Sciatic nerve (tissue), 2 donors: ENCODE results near the gene FBXL16. TPM values are rescaled to one million over a fixed set of nuclear protein-coding genes. Genes with fewer than 3 reads are reported as not detected.
A peak's percentile ranks its signal among the peaks of the same experiment; 100 is the strongest.

Source experiments
- ATAC-seq: fragments of 200-7000 bp; cut with Tn5 transposase; one replicate; pipeline ENCODE4 v1.9.1; 2020; ENCODE audit warnings: mild to moderate bottlenecking, moderate library complexity
- DNase-seq: peaks from one replicate; pipeline ENCODE4 v3.0.0-alpha.2; 2020; ENCODE audit warnings: low spot score
- intact Hi-C: fragments of 100-400 bp; cut with DNase I; formaldehyde crosslinking; loops from one replicate; pipeline ENCODE4 v1.14.2; 2022
- total RNA-seq: library from RNA; stranded (reverse); fragmentation: NEBNext Ultra II Directional; extraction: Animal tissue kit (Norgen Biotek cat#: 25700); gene quantifications from one replicate; pipeline ENCODE4 v1.2.1, GENCODE V29; 2021
- donor health status: DM: no; HTN: no; CAD: no.
- donor health status: DM: no; HTN: no; CAD: no.

Gene FBXL16
- total RNA-seq, 1 donor from 2014 or later = 6.5 TPM

GRCh38 chr16:736936-737481 lies 31.4 kb upstream of the FBXL16 start:
- intact Hi-C loops = no loop called here
- DNase-seq = no peak
- no peak for ATAC-seq

- DNase-seq = no peak
- intact Hi-C loops = no loop called here
- ATAC-seq = no peak
Measured at GRCh38 chr16:735982-736453, 30.4 kb upstream of the FBXL16 start.

GRCh38 chr16:734981-735881 lies 29.6 kb upstream of the FBXL16 start:
- DNase-seq (no peak), ATAC-seq (no peak)
- intact Hi-C loops = no loop called here

- ATAC-seq = no peak
- DNase-seq = no peak
- intact Hi-C loops = no loop called here
Measured at GRCh38 chr16:734208-734980, 28.8 kb upstream of the FBXL16 start.

GRCh38 chr16:733382-734207 lies 28.0 kb upstream of the FBXL16 start:
- intact Hi-C loops = no loop called here
- no peak for ATAC-seq
- peak; percentile 63 for DNase-seq

GRCh38 chr16:732936-733335 lies 27.3 kb upstream of the FBXL16 start:
- ATAC-seq (no peak), DNase-seq (peak; percentile 58)
- intact Hi-C loops = no loop called here

GRCh38 chr16:732332-732731 lies 26.7 kb upstream of the FBXL16 start:
- DNase-seq (no peak), ATAC-seq (no peak)
- intact Hi-C loops = no loop called here

GRCh38 chr16:730666-731509 lies 25.3 kb upstream of the FBXL16 start:
- peak; percentile 55 for DNase-seq
- no peak for ATAC-seq
- intact Hi-C loops = no loop called here

- peak; percentile 57 for DNase-seq
- no peak for ATAC-seq
- intact Hi-C loops = no loop called here
Measured at GRCh38 chr16:729768-730665, 24.4 kb upstream of the FBXL16 start.

- no peak for ATAC-seq
- no peak for DNase-seq
- intact Hi-C loops = no loop called here
Measured at GRCh38 chr16:728890-729744, 23.5 kb upstream of the FBXL16 start.

GRCh38 chr16:728131-728889 lies 22.7 kb upstream of the FBXL16 start:
- DNase-seq = peak; percentile 82
- ATAC-seq = peak; percentile 46
- intact Hi-C loops = no loop called here

- DNase-seq (no peak), ATAC-seq (no peak)
- intact Hi-C loops = no loop called here
Measured at GRCh38 chr16:727291-727977, 21.8 kb upstream of the FBXL16 start.

- ATAC-seq = no peak
Measured at GRCh38 chr16:726438-727290, 21.1 kb upstream of the FBXL16 start, which contains the start of the genes CCDC78 and HAGHL. TSS of gene CCDC78 (minus strand) at chr16:726443. CDS start at chr16:726367, 76 bp downstream. TSS of gene HAGHL (plus strand) at chr16:727106. CDS start at chr16:727510, 404 bp downstream.

GRCh38 chr16:726188-726437 lies 20.5 kb upstream of the FBXL16 start:
- no peak for ATAC-seq
- intact Hi-C loops = no loop called here
- DNase-seq = no peak

More at GRCh38 chr16:726438-727290, 21.1 kb upstream of the FBXL16 start, which contains the start of the genes CCDC78 and HAGHL:
- DNase-seq = peak; percentile 84
- intact Hi-C loops = no loop called here
